ENCODE measurements around the gene HOXD3.

DNA sequence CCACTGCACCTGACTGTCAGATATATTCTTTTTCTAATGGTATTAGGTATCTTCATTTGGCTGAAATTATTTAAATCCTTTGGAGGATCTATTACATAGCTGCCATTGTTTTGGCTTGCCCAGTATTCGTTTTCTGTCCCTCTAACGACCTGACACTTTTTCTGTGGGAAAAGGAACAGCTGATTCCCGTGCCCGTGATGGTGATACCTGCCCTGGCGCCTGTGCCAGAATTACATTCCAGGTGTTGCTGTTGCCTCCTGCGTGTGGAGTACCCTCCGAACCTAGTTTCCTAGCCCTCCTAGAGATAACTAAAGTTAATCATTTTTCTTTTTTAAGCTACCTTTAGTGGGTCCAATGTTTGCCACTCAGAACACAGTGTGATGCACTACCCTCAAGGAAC, 45.4 kb downstream of the HOXD3 start:
- TF ChIP-seq, protein P1, sequence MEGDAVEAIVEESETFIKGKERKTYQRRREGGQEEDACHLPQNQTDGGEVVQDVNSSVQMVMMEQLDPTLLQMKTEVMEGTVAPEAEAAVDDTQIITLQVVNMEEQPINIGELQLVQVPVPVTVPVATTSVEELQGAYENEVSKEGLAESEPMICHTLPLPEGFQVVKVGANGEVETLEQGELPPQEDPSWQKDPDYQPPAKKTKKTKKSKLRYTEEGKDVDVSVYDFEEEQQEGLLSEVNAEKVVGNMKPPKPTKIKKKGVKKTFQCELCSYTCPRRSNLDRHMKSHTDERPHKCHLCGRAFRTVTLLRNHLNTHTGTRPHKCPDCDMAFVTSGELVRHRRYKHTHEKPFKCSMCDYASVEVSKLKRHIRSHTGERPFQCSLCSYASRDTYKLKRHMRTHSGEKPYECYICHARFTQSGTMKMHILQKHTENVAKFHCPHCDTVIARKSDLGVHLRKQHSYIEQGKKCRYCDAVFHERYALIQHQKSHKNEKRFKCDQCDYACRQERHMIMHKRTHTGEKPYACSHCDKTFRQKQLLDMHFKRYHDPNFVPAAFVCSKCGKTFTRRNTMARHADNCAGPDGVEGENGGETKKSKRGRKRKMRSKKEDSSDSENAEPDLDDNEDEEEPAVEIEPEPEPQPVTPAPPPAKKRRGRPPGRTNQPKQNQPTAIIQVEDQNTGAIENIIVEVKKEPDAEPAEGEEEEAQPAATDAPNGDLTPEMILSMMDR (IDR thresholded peaks at IDR 0.05), result no peak
- TF ChIP-seq POLR2A (IDR thresholded peaks at IDR 0.05), result no peak
